ENCODE measurements around the gene RHEX.

DNA sequence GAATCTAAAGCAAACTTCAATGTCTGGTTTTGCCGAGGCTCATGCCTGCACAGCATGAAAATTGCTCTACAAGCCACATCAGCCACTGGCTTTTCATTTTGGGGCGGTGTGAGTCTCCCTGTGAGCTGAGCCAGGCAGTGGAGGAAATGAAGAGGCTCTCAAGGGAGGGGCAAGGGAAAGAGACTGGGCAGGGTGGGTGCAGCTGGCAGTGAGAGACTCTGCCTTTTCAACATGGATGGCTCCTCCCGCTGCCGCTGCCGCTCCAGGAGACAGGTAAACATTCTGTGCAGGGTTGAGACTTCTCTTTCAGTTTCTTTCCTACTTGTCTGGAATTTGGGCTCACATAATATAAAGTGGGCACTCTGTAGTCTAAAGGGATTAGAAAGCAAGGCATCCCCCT, 17.9 kb upstream of the RHEX start:
- no peak for TF ChIP-seq EZH2 (IDR thresholded peaks at IDR 0.05; ENCODE audit: low read length, missing control alignments)
- TF ChIP-seq, protein P1, sequence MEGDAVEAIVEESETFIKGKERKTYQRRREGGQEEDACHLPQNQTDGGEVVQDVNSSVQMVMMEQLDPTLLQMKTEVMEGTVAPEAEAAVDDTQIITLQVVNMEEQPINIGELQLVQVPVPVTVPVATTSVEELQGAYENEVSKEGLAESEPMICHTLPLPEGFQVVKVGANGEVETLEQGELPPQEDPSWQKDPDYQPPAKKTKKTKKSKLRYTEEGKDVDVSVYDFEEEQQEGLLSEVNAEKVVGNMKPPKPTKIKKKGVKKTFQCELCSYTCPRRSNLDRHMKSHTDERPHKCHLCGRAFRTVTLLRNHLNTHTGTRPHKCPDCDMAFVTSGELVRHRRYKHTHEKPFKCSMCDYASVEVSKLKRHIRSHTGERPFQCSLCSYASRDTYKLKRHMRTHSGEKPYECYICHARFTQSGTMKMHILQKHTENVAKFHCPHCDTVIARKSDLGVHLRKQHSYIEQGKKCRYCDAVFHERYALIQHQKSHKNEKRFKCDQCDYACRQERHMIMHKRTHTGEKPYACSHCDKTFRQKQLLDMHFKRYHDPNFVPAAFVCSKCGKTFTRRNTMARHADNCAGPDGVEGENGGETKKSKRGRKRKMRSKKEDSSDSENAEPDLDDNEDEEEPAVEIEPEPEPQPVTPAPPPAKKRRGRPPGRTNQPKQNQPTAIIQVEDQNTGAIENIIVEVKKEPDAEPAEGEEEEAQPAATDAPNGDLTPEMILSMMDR (conservative IDR thresholded peaks at IDR 0.05 in 1 of 2, IDR thresholded peaks at IDR 0.05 in 1 of 2; ENCODE audit: low read depth in 1 of 2, low read length in 2 of 2), result no peak
